Right lobe of liver (tissue), 4 donors: ENCODE measurements around the gene TMSB4X.
"Not testable (repeated sequence)": the region's sequence is repeated elsewhere in the genome, so short reads cannot be mapped to it uniquely, and the experiment has no call there.

Experiments used
- CTCF ChIP-seq, 4 donors: fragments of 200-600 bp in 3 of 4; fragments of 450-650 bp in 1 of 4; IDR thresholded peaks; one replicate each; pipeline versions ENCODE4 v1.5.1 to v1.8.0; 2016 to 2022; ENCODE audit warnings: antibody characterized with exemption in 4 of 4, mild to moderate bottlenecking in 2 of 4
- POLR2A ChIP-seq: fragments of 450-650 bp; IDR thresholded peaks from one replicate; pipeline ENCODE4 v1.6.1; 2017; ENCODE audit warnings: antibody characterized with exemption, mild to moderate bottlenecking
- donor health status: DM: no; HTN: no; CAD: no.
- donor health status: DM: no; HTN: no; CAD: no.
- donor health status: DM: no; HTN: yes; CAD: no.

- not testable (repeated sequence) for TF ChIP-seq POLR2A; CTCF (IDR thresholded peaks at IDR 0.05)
These were observed 31.3 kb upstream of the TMSB4X start for GRCh38 chrX:12943592-12943991.
